H1 (cell line): ENCODE measurements around the gene CENPC. TPM values are rescaled to one million over a fixed set of nuclear protein-coding genes. Genes with fewer than 3 reads are reported as not detected.

Source experiments
- CTCF ChIA-PET: fragments of 300-600 bp; sonication (Branson Sonifier 250); formaldehyde crosslinking; loops from one replicate; lab custom pipeline; 2021; ENCODE audit not compliant: partially characterized antibody; lab: Charles Lee
- POLR2A ChIA-PET: fragments of 300-600 bp; sonication (Branson Sonifier 250); formaldehyde crosslinking; loops from one replicate; lab custom pipeline; 2021; ENCODE audit warnings: inconsistent platforms; ENCODE audit not compliant: partially characterized antibody; lab: Charles Lee
- DNase-seq, 2 experiments: peaks; one replicate each; pipeline versions ENCODE4 v3.0.0 to v3.0.0-alpha.2; 2010 to 2022; ENCODE audit warnings: low spot score in 2 of 2, low read depth in 1 of 2, mixed read lengths in 1 of 2
- FAIRE-seq: peaks from 2 replicates; lab custom pipeline; 2011; peaks lifted over from hg19 to GRCh38; lab: Jason Lieb, UNC
- H2AFZ ChIP-seq: 2 replicates; pipeline ENCODE4 v1.8.1; 2012; ENCODE audit warnings: low read length, inconsistent platforms
- H2AK5ac ChIP-seq: 2 replicates; pipeline ENCODE4 v1.6.1; 2013; ENCODE audit warnings: low read depth, low read length
- H2BK120ac ChIP-seq: replicated peaks from 2 replicates; pipeline ENCODE3; 2013; ENCODE audit warnings: low read depth, low read length, inconsistent platforms
- H2BK12ac ChIP-seq: 2 replicates; pipeline ENCODE4 v1.6.1; 2013; ENCODE audit warnings: low read depth, low read length
- H2BK15ac ChIP-seq: 2 replicates; pipeline ENCODE4 v1.6.1; 2013; ENCODE audit warnings: low read length
- H2BK20ac ChIP-seq: 2 replicates; pipeline ENCODE4 v1.6.1; 2013; ENCODE audit warnings: low read length
- H2BK5ac ChIP-seq: 2 replicates; pipeline ENCODE4 v1.6.1; 2013; ENCODE audit warnings: low read depth, low read length
- H3K14ac ChIP-seq: 2 replicates; pipeline ENCODE4 v1.6.1; 2013; ENCODE audit warnings: inconsistent platforms; ENCODE audit not compliant: insufficient read length
- H3K18ac ChIP-seq: 2 replicates; pipeline ENCODE4 v1.6.1; 2013; ENCODE audit warnings: low read length; ENCODE audit errors: extremely low read depth
- H3K23ac ChIP-seq: 2 replicates; pipeline ENCODE4 v1.6.1; 2013; ENCODE audit warnings: inconsistent platforms; ENCODE audit not compliant: insufficient read length
- H3K23me2 ChIP-seq: 2 replicates; pipeline ENCODE4 v1.6.1; 2013; ENCODE audit warnings: low read depth, low read length
- H3K27ac ChIP-seq: 2 replicates; pipeline ENCODE4 v1.6.1; 2011; ENCODE audit warnings: low read depth, low read length, inconsistent platforms
- H3K27me3 ChIP-seq, 4 experiments: replicated peaks in 1 of 4; 1 replicate in 1 of 4; 2 replicates in 3 of 4; pipeline versions ENCODE4 v1.6.1 to v1.8.1; 2011 to 2013; ENCODE audit warnings: low read length in 3 of 4, mild to moderate bottlenecking in 3 of 4, inconsistent platforms in 2 of 4, mixed read lengths in 2 of 4, moderate library complexity in 1 of 4; ENCODE audit not compliant: control insufficient read depth in 3 of 4, insufficient read depth in 3 of 4; ENCODE audit errors: extremely low read depth in 1 of 4
- H3K36me3 ChIP-seq, 4 experiments: 2 replicates each; pipeline versions ENCODE4 v1.6.1 to v1.8.1; 2011 to 2013; ENCODE audit warnings: mild to moderate bottlenecking in 4 of 4, low read length in 3 of 4, moderate library complexity in 2 of 4, control low read depth in 1 of 4, inconsistent platforms in 1 of 4; ENCODE audit not compliant: insufficient read depth in 4 of 4, control insufficient read depth in 2 of 4
- H3K4ac ChIP-seq: replicated peaks from 2 replicates; pipeline ENCODE3; 2013; ENCODE audit warnings: low read length, low read depth, mixed read lengths, inconsistent platforms; ENCODE audit not compliant: insufficient read length
- H3K4me1 ChIP-seq, 4 experiments: replicated peaks in 1 of 4; 1 replicate in 1 of 4; 2 replicates in 3 of 4; pipeline versions ENCODE4 v1.6.1 to v1.8.1; 2011 to 2013; ENCODE audit warnings: low read length in 3 of 4, inconsistent platforms in 2 of 4, mixed read lengths in 1 of 4; ENCODE audit not compliant: insufficient read depth in 4 of 4, control insufficient read depth in 3 of 4
- H3K4me2 ChIP-seq, 2 experiments: 2 replicates each; pipeline versions ENCODE4 v1.6.1 to v1.8.1; 2011 to 2013; ENCODE audit warnings: low read depth in 2 of 2, low read length in 2 of 2, control low read depth in 1 of 2, inconsistent platforms in 1 of 2, mild to moderate bottlenecking in 1 of 2; ENCODE audit not compliant: insufficient read depth in 1 of 2
- H3K4me3 ChIP-seq, 4 experiments: fragments of 200-600, 300-600 bp in 1 of 4; sonication (generic), shearing (Covaris generic), sonication (Bioruptor Twin) in 1 of 4; 2 replicates each; pipeline versions ENCODE4 v1.5.1 to v1.8.1; 2011 to 2016; ENCODE audit warnings: low read length in 4 of 4, low read depth in 3 of 4, control low read depth in 2 of 4, inconsistent platforms in 2 of 4, mild to moderate bottlenecking in 2 of 4, mixed read lengths in 1 of 4, moderate library complexity in 1 of 4; ENCODE audit not compliant: insufficient read depth in 2 of 4; ENCODE audit errors: extremely low read depth in 1 of 4
- H3K56ac ChIP-seq: replicated peaks from 2 replicates; pipeline ENCODE3; 2013; ENCODE audit warnings: low read depth, mild to moderate bottlenecking, mixed read lengths, low read length, inconsistent platforms; ENCODE audit not compliant: insufficient read length
- H3K79me1 ChIP-seq: 2 replicates; pipeline ENCODE4 v1.6.1; 2013; ENCODE audit warnings: low read depth, low read length, control low read depth
- H3K79me2 ChIP-seq, 2 experiments: 2 replicates each; pipeline versions ENCODE4 v1.6.1 to v1.8.1; 2012 to 2013; ENCODE audit warnings: low read length in 2 of 2, mild to moderate bottlenecking in 2 of 2, inconsistent platforms in 1 of 2; ENCODE audit not compliant: insufficient read depth in 2 of 2, control insufficient read depth in 1 of 2
- H3K9ac ChIP-seq, 4 experiments: replicated peaks in 1 of 4; 1 replicate in 1 of 4; 2 replicates in 3 of 4; pipeline versions ENCODE4 v1.6.1 to v1.8.1; 2011 to 2013; ENCODE audit warnings: low read depth in 3 of 4, low read length in 3 of 4, control low read depth in 2 of 4, mild to moderate bottlenecking in 2 of 4, moderate library complexity in 2 of 4, inconsistent platforms in 1 of 4; ENCODE audit errors: extremely low read depth in 1 of 4
- H3K9me3 ChIP-seq, 2 experiments: 2 replicates each; pipeline versions ENCODE4 v1.6.1 to v1.8.1; 2012 to 2013; ENCODE audit warnings: mild to moderate bottlenecking in 2 of 2, moderate library complexity in 2 of 2, control low read depth in 1 of 2, inconsistent platforms in 1 of 2, low read depth in 1 of 2, low read length in 1 of 2, mixed read lengths in 1 of 2; ENCODE audit not compliant: insufficient read depth in 2 of 2
- H4K20me1 ChIP-seq, 2 experiments: replicated peaks in 1 of 2; 2 replicates each; pipeline versions ENCODE3 to v1.8.1; 2011 to 2013; ENCODE audit warnings: inconsistent platforms in 2 of 2, low read length in 2 of 2, mild to moderate bottlenecking in 1 of 2; ENCODE audit not compliant: insufficient read depth in 2 of 2, control insufficient read depth in 1 of 2
- H4K5ac ChIP-seq: 2 replicates; pipeline ENCODE4 v1.6.1; 2013; ENCODE audit warnings: low read length, low read depth, mixed read lengths, inconsistent platforms; ENCODE audit not compliant: insufficient read length
- H4K8ac ChIP-seq: 2 replicates; pipeline ENCODE4 v1.8.0; 2013; ENCODE audit warnings: mild to moderate bottlenecking, moderate library complexity, low read length, inconsistent platforms; ENCODE audit not compliant: insufficient read depth; ENCODE audit errors: extremely low read depth
- H4K91ac ChIP-seq: replicated peaks from 2 replicates; pipeline ENCODE3; 2013; ENCODE audit warnings: low read length, mixed read lengths, inconsistent platforms; ENCODE audit not compliant: insufficient read length
- ATF3 ChIP-seq: IDR thresholded peaks from 2 replicates; pipeline ENCODE4 v1.6.1; 2011; ENCODE audit warnings: low read depth, mild to moderate bottlenecking, low read length; ENCODE audit not compliant: insufficient read depth
- CBX5 ChIP-seq: fragments of 300-800, 300-1000 bp; sonication (generic); IDR thresholded peaks from 2 replicates; pipeline ENCODE4 v1.7.1; 2016; ENCODE audit warnings: antibody characterized with exemption, low read length, low read depth
- CEBPB ChIP-seq: IDR thresholded peaks from 2 replicates; pipeline ENCODE4 v1.6.1; 2012; ENCODE audit warnings: low read depth, low read length
- CHD1 ChIP-seq: IDR thresholded peaks from 2 replicates; pipeline ENCODE4 v1.6.1; 2012; ENCODE audit warnings: low read depth, low read length, improper control_type of control experiment
- CREB1 ChIP-seq: IDR thresholded peaks from 2 replicates; pipeline ENCODE4 v1.6.1; 2012; ENCODE audit warnings: inconsistent platforms
- E2F6 ChIP-seq: IDR thresholded peaks from 2 replicates; pipeline ENCODE4 v1.6.1; 2012; ENCODE audit warnings: inconsistent platforms
- GTF2F1 ChIP-seq: IDR thresholded peaks from 2 replicates; pipeline ENCODE4 v1.6.1; 2012; ENCODE audit warnings: low read depth, low read length, improper control_type of control experiment, borderline replicate concordance
- HDAC6 ChIP-seq: IDR thresholded peaks from one replicate; pipeline ENCODE4 v1.7.1; 2012; ENCODE audit warnings: low read depth, mild to moderate bottlenecking, inconsistent platforms, low read length, moderate library complexity
- RNF2 ChIP-seq: fragments of 200-900, 300-1000 bp; sonication (generic); IDR thresholded peaks from 2 replicates; pipeline ENCODE4 v1.7.1; 2016; ENCODE audit warnings: borderline replicate concordance, low read depth, mild to moderate bottlenecking, antibody characterized with exemption, low read length; ENCODE audit not compliant: poor library complexity, severe bottlenecking; ENCODE audit errors: missing control alignments
- WGBS, 2 experiments: shearing (Covaris generic) in 1 of 2; methylation state at CpG; one replicate each; pipeline versions ENCODE4 v1.1.6 to v1.1.7; 2013 to 2015; ENCODE audit warnings: low lambda C conversion rate in 2 of 2, mixed read lengths in 2 of 2, inconsistent platforms in 1 of 2, low coverage in 1 of 2, missing lambda C conversion rate in 1 of 2; ENCODE audit not compliant: insufficient replicate concordance in 2 of 2, insufficient coverage in 1 of 2, insufficient read length in 1 of 2; ENCODE audit errors: extremely low coverage in 1 of 2, missing lambda C conversion rate in 1 of 2; 5-methylcytosine and 5-hydroxymethylcytosine counted together
- polyA plus RNA-seq, 7 experiments: library from polyadenylated mRNA; depleted of rRNA in 3 of 7; stranded (reverse) in 5 of 7; unstranded in 2 of 7; fragments of >200 nt in 5 of 7; fragments of 200-250 nt in 2 of 7; gene quantifications; 1 replicate in 5 of 7; 2 replicates in 1 of 7; 4 replicates in 1 of 7; pipeline versions ENCODE4 v1.2.1 to v1.2.3, GENCODE V29; 2011 to 2013; ENCODE audit warnings: missing spikeins in 2 of 7, mixed read lengths in 2 of 7
- total RNA-seq: library from RNA; stranded (reverse); fragmentation: NEBNext Ultra II Directional; extraction: Animal tissue kit (Norgen Biotek cat#: 25700); gene quantifications from 2 replicates; pipeline ENCODE4 v1.2.1, GENCODE V29; 2021

The CENPC gene
- total and polyA plus RNA-seq, 2 of the 8 experiments (the other 6 are each of a cell fraction or from before 2014, with no cell fraction given): 2.8 to 15.7 TPM

GRCh38 chr4:67475155-67475554, 70.1 kb downstream of the CENPC start:
- Histone ChIP-seq H4K5ac (no peak overlapping the region), H3K23me2 (no peaks in the 10 kb centered on the region), H3K36me3 (peaks cover 0 to 7% (median 1%) of the 10 kb centered on the region in 4 experiments; a peak in 4 of 8 replicates), H2AFZ (no peak overlapping the region), H3K4me1 (no peaks in the 10 kb centered on the region), H3K79me2 (no peaks in the 10 kb centered on the region), H2BK20ac (no peak overlapping the region), H3K4me2 (no peak overlapping the region), H3K4me3 (no peak overlapping the region), H3K56ac (no peak overlapping the region), H3K4ac (no peak overlapping the region), H3K18ac (no peak overlapping the region), H4K8ac (no peak overlapping the region), H3K9ac (no peak overlapping the region), H3K27ac (no peak overlapping the region), H2BK15ac (no peak overlapping the region), H4K20me1 (peaks cover 0 to 2% of the 10 kb centered on the region in 2 experiments), H2AK5ac (no peak overlapping the region), H3K27me3 (no peaks in the 10 kb centered on the region), H3K23ac (no peak overlapping the region), H3K14ac (no peak overlapping the region), H4K91ac (no peak overlapping the region), H2BK12ac (no peak overlapping the region), H3K79me1 (no peaks in the 10 kb centered on the region), H2BK5ac (no peak overlapping the region), H2BK120ac (no peak overlapping the region), H3K9me3 (no peaks in the 10 kb centered on the region)
- ChIA-PET POLR2A (no interaction called here), CTCF (no interaction called here)
- DNase-seq: no peak
- WGBS, 2 experiments: 92% methylated on average over 4 of the region's 4 CpGs; no CpG with 5 or more reads in 1 of the 2 experiments
- no peak for FAIRE-seq
- TF ChIP-seq E2F6 (no peak), GTF2F1 (no peak), CEBPB (no peak), CBX5 (no peak), CREB1 (no peak), CHD1 (no peak), ATF3 (no peak), RNF2 (no peak), HDAC6 (no peak)
